ENCODE data around the gene SEMA3F.

Gene SEMA3F

DNA sequence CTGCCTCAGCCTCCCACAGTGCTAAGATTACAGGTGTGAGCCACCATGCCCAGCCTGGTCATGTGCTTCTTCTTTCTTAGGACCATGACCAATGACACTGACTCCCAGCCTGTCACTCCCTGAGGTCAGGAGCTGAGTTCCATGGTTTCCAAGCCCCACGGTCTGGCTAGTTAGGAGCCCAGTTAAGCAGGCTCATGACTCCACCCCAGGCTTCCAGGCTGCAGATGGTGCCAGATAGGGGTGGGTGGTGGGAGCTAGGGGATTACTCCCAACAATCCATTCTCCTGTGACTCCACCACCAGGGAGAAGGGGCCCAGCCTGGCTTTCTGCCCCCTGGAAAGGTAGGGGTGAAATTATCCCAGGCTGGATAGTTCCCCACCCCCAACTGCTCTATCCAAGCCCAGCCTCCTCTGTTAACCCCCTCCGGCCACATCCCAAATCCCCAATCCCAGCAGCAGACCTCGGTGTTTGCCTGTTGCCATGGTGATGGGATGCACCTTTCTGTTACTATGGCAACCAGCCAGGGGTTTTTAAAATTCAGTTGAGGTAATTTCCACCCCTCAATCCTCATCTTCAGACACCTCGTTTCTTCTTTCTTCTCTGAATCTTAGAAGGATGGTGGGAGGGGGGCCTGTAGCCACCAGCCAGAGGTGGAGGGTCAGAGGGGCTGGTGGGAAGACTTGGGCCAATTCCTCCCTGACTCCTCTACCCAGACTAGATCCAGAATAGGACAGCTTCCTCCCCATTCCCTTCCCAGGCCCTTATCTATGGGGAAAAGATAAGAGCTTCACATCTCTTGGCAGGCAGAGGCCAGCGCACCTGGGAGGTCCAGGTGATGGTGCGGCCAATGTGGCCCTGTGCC lies 22.5 kb upstream of the SEMA3F start:
- DNase-seq (ENCODE audit: low read depth in 1 of 2, low spot score in 1 of 2): no peak

DNA sequence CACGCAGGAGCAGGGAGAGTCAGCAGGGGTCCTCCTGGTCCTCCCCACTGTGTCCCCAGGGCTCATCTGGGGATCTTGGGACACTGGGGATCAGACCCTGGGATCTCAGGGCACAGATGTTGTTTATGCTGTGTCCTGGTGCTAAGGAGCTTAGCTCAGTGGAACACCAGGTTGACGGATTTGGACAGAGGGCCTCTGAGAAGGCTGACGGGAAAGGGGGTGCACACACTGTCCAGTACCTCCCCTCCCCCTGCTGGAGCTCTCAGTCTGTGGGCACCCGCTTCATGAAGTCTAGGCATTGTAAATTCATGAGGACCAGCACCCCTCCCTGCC lies 21.9 kb upstream of the SEMA3F start:
- DNase-seq (ENCODE audit: low read depth in 1 of 2, low spot score in 1 of 2): no peak

DNA sequence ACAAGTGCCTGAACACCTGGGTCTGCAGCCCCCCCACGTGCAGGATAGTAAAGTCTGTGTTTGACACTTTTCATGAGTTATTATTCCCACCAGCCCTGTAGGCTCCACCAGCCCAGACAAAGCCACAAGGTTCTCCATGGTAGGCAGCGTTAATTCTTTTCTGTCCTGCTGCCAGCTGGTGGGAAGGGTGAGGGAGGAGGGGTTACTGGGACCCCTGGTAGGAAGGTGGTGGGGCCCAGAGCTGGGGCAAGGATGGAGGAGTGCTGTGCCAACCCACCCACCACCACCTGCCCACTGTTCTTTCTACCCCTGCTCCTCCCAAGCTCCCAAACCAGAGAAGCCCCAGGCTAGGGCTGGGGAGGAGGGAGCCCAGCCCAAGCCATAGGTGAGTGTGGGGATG lies 20.8 kb upstream of the SEMA3F start:
- DNase-seq (ENCODE audit: low read depth in 1 of 2, low spot score in 1 of 2): no peak

DNA sequence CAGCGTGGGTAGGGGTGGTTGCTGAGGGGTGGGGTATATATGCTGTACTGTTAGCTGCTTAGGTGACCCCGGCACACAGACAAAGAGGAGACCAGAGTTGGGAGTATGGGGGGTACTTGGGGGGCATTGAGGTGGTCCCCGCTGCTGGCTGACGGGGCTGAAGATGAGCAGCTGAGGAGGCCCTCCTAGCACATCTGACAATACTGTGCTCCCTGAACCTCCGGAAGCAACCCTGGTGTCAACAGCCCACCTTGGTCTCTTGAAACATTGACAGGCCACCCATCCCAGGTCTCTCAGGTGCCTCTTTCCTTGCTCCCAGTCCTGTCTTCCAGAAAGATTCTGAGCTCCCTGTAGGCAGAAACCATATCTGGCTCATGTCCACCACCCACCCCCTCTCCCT lies 19.2 kb upstream of the SEMA3F start:
- DNase-seq (ENCODE audit: low read depth in 1 of 2, low spot score in 1 of 2): no peak

DNA sequence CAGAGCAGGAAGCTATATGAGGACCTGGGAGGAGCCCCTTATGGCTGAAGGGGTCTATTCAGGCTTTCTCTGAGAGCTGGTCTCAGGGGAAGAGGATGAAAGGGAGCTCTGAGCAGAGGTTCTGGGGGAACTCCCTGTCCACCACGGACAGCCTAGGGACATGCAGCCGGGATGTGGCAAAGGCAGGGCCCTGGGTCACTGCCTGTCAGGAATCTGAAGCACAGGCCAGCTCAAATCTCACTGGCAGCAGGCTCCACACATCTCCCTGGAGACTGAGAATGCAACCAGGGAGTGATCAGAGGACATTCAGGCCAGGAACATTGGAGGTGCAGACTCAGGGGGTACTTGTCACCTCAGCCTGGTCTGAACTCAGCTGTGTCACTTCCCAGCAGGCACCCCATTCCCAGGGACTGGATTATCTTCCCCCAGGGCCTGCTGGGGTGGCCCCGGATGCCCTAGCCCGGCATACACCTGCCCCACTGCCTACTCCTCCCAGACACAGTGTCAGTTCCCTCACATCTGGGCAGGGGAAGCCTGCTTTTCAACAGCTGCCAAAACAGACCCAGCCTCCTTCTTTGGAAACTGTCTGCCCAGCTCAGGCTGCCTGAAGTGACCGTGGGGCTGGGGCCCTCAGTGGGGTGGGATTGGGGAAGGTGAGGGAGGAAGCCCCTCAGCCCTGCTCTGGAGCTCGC lies 18.3 kb upstream of the SEMA3F start:
- no peak for DNase-seq (ENCODE audit: low read depth in 1 of 2, low spot score in 1 of 2)

DNA sequence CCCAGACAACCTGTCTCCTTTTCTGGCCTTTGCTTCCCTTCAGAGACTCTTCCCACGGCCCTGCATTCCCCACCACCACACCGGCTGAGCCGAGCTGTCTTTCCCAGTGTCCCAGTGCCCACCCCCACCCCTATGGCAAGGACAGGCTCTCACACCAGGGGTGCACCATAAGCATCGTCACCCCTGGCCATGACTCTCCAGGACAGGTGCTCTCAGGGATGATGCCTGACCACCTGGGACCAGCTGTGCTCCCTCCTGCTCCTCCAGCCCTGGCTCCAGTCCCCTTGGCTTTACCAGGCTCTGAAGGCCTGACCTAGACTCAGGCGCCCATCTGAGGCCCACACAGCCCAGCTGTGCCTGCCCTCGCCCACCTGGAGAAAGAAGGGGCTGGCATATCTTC lies 17.6 kb upstream of the SEMA3F start:
- no peak for DNase-seq (ENCODE audit: low read depth in 1 of 2, low spot score in 1 of 2)

DNA sequence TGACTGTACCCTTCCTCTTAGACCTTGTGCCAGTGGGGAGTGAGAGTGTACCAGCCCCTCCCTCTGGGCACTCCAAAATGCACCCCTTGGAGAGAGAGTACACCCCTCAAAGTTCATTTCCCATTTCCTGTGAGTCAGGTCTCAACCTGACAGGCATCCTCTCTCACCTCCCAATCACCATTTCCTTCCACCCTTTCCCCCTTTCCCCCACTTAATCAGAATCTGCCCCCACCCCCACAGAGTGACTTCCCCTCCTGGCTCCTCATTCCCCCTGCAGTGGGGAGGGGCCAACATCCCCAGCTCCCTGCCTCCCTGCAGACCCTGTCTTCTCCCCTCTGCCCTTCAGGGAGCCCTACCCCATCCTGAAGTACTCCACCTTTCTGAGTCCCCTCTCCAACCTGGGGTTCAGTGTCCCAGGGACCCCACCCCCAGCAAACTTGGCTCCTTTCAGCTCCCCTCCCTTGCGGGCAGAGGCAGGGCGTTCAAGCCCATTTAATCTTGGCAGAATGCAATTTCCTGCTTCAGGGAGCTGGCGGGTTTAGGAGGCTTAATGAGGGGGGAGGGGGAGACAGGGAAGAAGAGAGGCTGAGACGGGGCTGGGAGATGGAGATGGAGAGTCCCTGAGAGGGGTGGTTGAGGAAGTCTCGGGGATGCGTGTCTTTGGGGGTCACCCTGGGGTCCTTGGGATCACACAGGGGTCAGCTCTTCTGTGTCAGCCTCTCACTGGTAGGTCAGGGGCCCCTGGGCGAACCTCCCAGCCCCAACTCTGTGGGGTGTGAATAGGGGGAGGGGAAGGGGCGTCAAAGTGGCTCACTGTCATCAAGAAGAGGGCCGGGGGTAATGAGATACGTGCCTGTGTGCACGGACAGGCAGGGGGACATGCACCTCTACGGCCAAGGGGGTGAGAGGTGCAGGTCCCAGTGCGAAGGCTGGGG lies 16.6 kb upstream of the SEMA3F start:
- no peak for DNase-seq (ENCODE audit: low read depth in 1 of 2, low spot score in 1 of 2)

DNA sequence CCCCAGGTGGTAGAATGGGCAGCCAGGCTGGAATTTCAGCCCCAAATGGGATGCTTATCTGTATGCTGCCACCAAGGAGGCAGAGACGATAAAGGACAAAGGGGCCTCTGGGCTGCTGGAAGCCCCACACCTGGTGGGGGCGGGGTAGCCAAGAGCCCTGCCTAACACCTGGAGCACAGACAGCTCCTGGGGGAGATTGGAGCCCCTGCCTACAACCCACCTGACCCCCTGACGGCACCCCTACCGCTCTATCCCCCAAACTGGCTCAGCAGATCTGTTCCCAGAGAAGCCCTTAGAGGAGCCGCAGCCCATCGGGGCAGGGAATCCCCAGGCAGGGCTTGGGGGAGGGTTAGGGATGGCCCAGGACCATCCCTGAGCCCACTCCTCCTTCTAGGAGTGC lies 15.8 kb upstream of the SEMA3F start:
- DNase-seq (ENCODE audit: low read depth in 1 of 2, low spot score in 1 of 2): no peak

DNA sequence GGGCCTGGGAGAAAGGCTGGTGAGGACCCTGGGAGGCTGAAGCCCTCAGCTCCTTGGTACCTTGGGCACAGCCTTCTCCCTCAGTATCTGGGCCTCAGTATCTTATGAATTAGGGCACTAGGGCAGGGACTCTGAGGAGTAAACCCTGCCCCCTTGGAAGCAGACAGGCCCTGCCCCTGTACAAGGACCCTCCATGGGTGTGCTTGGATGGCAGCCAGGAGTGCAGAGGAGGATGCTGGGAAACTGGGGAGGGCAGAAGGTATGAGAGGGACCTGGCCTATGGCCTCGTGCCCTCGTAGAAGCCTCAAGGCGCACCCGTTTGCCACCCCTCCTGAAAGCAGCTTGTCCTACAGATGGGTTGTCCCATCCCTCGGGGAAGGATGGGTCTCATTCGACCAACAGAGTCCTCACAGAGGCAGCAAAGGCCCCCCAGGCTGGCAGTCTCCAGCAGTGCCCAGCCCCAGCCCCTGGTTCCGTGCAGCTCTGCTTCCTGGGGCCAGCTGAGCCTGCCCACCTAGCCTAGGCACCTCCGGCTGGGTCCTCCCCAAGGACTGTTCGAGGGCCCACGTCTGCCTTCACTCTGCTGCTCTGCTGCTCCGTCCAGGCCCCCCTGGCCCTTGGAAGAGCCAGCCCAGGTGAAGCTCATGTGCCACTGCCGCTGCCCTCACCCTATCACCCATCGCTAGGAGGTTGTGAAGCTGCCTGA lies 15.3 kb upstream of the SEMA3F start:
- no peak for DNase-seq (ENCODE audit: low read depth in 1 of 2, low spot score in 1 of 2)

DNA sequence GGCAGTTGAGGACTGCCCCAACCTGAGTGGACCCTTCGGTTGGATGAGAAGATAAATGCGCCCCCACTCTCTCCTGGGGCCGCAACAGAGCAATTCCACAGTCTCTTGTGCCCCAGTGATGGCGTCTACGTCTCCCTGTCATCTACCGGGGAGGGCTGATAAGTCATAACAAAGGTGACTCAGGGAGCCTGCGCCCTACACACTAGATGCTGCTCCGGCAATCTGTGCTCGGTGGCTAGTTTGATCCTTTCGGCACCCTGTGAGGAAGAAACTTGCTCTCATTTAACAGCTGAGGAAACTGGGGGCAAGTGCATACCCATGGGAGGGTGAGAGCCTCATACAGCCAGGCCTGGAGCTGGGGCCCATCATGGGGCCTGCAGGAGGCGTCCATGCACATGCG lies 14.1 kb upstream of the SEMA3F start:
- DNase-seq (ENCODE audit: low read depth in 1 of 2, low spot score in 1 of 2): no peak

DNA sequence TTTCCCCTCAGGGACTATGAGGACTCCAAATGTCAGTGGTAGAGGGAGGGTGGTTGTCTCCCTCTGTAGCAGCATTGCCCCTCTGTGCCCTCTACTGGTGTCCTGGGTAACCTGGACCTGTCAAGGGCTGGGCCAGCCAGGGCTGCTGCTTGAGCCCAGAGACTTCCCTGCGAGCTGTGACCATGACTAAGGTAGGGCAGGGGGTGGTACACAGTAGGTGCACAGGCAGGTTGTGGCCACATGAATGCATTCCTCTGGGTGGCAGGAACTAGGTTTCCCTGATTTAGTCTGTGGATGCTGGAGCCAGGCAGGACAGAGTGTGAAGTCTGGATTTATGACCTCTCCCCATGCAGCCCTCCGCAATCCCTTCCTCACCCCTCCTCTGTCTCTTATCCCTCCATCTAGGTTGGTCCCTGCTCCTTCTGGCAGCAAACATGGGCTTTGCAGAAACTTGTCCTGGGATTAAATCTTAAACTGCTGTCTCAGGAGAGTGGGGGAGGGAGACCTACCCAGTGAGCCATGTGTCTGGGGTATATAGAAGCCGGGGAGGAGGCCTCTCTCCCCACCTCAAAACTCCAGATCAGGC lies 8.7 kb upstream of the SEMA3F start:
- no peak for DNase-seq (ENCODE audit: low read depth in 1 of 2, low spot score in 1 of 2)

DNA sequence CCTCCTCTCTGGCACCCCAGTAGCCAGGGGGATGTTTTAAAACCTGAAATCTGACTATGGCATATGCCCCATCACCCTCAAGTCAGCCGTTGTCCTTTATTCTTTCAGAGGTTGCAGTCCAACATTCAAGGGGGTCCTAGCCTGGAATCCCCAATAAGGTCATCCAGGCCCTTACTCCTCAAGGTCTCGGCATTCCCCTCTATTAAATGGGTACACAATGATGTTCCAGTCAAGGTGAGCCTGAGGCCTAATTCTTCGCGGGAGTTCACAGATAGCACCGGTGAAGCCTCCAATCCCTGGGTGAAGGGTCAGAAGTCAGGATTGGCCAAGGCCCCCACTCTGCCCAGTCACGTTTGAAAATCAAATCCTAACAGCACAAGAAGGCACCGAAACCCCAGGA lies 8.1 kb upstream of the SEMA3F start:
- DNase-seq (ENCODE audit: low read depth in 1 of 2, low spot score in 1 of 2): no peak

DNA sequence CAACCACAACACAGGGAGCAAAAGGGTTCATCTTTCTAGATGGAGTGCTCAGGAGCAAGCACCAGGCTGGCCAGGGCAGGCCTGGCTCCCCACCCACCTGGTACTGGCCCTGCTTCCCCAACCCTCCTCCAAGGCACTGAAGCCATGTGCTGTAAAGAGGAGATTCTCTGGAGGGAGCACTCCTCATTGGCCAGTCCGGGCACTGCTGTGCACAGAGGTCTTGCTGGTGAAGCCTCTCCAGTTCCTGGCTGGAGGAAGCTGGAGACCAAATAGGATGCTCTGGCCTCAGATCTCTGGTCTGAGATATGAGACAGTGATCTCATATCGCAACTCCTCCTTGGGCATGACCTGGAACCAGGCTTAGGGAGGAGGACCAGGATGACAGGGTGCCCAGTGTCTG lies 7.7 kb upstream of the SEMA3F start:
- DNase-seq (ENCODE audit: low read depth in 1 of 2, low spot score in 1 of 2): no peak

DNA sequence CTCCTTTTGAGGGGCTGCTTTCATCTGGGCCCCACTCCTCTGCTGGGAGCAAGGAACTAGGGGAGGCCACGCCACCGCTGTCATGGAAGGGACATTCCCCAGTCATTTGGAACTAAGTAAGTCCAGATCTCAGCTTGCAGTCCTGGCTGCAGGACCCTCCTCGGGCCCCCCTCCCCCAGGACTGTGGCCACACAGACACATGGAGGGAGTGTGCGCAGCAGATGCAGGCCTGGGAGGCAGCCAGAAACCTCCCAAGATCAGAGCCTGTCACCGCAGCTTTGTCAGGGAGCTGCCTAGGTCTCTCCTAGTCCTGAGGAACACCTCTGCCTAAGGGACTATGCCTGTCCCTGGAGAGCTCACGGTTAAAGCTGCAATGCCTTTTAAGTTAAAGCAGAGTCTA lies 7.3 kb upstream of the SEMA3F start:
- no peak for DNase-seq (ENCODE audit: low read depth in 1 of 2, low spot score in 1 of 2)

DNA sequence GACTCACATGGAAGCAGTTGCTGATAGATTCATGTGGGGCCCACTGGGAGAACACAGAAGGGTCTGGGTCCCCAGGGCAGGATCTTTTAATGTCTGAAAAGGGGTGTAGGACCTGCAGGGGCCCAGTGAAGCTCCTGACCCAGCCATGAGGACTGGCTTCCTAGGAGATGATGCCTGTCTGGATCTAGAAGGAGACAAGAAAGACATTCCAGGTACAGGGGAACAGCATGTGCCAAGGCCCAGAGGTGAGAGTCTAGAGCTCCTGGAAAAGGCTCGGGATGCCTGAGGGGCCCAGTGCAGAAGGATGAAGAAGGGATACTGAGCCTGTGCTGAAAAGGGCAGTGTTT lies 4.7 kb upstream of the SEMA3F start:
- no peak for DNase-seq (ENCODE audit: low read depth in 1 of 2, low spot score in 1 of 2)

DNA sequence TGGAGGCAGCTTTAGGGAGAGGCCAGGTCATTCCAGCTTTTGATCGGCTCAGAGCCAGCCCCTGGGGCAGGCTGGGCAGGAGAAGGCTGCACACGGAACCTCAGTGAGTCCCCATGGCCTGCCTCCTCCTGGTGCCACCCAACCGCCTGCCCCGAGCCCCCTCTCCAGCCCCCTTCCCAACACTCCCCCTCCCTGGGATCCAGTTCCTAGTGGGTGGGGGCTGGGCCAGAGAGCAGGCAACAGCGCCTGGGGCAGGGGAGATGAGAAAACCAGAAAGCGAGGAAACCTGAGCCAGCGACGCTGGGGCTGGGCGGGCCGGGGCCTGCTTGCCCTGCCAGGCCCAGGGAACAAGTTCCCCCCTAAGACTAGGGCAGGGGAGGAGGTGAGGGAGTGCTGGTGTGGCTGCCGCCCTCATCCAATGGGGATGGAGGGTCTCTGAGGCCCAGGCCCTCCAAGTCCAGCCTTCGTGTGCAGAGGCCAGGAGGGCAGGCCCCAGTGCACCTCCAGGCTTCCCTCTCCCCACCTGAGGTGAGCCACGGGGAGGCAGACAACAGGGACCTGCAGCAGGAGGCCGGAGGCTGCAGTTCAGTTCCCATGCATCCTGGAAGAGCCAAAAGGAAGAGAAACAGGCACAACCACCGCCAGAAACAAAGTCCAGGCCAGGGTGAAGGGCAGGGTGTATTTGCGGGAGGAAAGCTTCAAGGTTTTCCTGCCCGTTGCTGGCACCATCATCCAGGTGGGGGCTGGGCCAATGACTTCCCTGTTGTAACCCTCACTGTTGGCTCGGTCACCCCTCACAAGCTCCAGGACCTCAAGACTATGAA lies 4.0 kb upstream of the SEMA3F start:
- DNase-seq (ENCODE audit: low read depth in 1 of 2, low spot score in 1 of 2): no peak

DNA sequence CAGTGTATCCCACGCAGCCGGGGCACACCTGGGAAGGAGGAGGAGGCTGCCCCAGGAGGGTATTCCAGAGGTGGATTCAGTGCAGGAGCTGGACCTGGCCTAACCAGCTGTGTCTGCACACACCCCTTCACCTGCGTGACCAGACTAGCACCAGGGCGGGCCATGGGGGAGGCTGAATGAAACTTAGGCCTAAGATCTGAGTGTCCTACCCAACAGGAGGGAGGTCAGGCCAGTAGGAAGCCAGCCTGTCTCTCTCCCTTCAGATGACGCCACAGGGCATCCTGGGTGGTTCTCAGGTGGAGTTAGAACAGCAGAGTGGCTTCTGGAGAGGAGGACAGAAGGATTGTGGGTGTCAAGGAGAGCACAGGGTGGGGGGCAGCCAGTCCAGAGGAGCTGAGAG lies 3.4 kb upstream of the SEMA3F start:
- no peak for DNase-seq (ENCODE audit: low read depth in 1 of 2, low spot score in 1 of 2)

DNA sequence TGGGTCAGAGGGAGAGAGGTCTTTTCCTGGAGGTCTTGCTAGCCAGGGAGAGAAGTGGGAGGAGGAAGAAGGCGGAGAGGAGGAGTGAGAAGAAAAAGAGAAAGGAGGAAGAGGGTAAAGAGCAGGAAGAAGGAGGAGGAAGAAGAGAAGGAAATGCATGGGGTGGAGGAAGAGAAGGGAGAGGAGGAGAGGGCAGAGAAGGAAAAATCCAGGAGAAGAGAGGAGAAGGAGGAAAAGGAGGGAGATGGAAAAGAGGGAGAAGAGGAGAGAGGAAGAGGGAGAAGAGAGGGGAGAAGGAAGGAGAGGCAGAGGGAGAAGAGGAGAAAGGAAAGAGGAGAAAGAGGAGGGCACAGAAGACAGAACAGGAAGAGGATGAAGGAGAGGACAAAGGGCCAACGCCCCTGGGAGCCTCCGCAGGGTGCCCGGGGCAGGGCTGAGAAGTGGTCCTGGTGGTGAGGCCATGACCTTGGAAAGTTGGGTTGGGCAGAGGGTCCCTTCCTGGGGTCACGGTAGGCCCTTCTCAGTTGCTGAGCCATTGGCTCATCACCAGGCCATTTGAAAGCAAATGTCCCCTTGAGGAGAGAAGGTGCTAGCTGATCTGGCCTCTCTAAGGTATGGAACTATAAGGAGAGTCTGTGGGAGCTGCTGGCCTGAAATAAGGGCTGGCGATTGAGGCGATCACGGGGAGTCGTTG lies 1.2 kb upstream of the SEMA3F start:
- no peak for DNase-seq (ENCODE audit: low read depth in 1 of 2, low spot score in 1 of 2)

DNA sequence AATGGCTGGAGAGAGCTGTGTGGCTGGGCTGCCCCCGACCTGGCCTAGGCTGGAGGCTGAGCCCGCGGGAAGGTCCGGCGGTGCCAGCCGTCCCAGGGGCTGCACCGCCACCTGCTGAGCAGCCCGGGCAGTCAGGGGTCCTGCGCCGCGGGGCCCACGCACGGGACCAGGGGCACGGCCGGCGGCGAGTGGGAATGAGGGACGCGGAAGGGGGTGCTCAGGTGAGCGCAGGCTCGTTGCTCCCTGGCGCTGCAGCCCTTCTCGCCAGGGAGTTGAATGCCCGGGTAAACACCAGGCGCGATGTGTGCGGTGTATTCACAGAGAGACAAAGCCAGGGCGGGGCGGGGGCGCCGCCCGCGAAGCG lies 666 bp upstream of the SEMA3F start:
- DNase-seq (ENCODE audit: low read depth in 1 of 2, low spot score in 1 of 2): no peak

DNA sequence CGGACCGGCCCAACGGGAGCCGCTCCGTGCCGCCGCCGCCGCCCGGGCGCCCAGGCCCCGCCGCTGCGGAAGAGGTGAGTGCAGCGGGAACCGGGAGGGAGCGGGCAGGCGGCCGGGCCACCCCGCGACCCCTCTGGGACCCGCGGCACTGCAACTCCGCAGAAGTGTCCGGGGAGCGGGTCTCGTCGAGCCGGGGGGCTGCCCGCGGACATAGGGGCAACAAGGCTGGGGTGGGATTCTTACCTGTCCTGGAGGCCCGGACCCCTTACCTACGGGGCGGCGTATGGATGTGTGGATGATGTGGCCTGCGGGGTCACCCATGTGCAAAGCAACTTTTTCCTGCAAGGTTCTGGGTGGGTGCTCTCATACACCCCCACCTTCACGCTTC lies 361 bp downstream of the SEMA3F start:
- no peak for DNase-seq (ENCODE audit: low read depth in 1 of 2, low spot score in 1 of 2)
